GM19372 (cell line): ENCODE measurements around the gene P4HB.
A peak's percentile ranks its signal among the peaks of the same experiment; 100 is the strongest.

Experiments
- ATAC-seq: cut with Tn5 transposase; IDR thresholded peaks from one replicate; pipeline ENCODE4 v1.9.1; 2021; ENCODE audit warnings: mild to moderate bottlenecking, low read depth, moderate library complexity; ENCODE audit not compliant: unreplicated experiment

Gene P4HB

GRCh38 chr17:81833160-81833920 lies 27.0 kb downstream of the P4HB start, which contains the start of gene MCRIP1:
MCRIP1 (minus strand) TSS chr17:81833291; CDS start chr17:81824506, 8,785 bp downstream.
- ATAC-seq: peak; percentile 13

DNA sequence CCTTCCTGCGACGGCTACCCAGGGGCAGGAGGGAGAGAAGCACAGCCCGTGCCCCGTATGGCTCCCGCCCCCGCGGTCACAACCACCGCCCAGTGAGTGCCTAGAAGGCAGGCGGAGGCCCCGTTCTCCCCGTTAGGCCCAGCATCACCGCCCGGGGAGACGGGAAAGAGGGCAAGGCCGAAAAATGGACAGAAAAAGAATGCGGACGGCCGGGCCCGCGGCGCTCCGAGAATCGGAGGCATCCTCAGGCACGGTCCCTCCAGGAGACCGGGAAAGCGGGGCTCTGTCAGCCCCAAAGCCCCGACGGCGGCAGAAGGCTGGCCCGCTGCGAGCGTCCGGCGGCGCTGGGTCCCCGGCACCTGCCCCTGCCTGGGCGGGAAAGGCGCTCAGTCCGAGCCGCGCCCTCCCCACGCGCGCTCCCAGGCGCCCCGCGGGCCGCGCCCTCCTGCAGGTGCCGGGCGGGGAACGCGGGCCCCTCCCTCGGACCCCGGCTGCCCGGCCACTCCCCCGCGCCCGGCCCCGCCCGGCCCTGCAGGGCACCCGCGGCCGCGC lies 27.7 kb downstream of the P4HB start:
- peak; percentile 76 for ATAC-seq

DNA sequence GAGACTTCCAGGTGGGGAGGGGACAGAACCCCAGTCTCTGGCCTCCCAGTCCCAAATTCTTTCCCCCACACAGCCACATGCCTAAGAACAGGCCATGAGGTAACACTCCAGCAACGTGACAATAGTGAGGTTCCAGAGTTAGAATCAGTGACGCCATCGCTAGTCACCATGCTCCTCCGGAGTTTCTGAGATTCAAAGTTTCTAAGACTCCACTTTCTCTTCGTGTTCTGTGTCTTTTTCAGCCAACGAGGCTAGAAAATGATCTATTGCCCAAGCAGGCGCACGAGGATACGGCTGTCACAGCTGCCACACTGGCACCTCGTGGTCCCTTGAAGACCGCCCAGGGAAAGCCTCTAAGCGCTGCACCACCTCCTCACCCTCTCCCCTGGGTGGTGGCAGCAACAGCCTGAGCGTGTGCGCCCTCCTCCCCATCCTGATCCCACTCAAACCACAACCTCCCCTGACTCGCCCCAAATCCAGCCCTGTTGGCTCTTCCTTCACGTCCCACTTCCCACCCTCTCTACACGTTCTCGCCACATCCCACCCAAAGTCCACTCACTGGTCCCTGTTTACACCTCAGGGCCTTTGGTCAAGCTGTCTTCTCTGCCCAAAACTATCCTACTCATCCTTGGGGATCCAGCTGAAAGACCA lies 28.3 kb downstream of the P4HB start:
- no peak for ATAC-seq

GRCh38 chr17:81831563-81831956 lies 28.8 kb downstream of the P4HB start:
- no peak for ATAC-seq

GRCh38 chr17:81829858-81830257 lies 30.5 kb downstream of the P4HB start:
- ATAC-seq: no peak

DNA sequence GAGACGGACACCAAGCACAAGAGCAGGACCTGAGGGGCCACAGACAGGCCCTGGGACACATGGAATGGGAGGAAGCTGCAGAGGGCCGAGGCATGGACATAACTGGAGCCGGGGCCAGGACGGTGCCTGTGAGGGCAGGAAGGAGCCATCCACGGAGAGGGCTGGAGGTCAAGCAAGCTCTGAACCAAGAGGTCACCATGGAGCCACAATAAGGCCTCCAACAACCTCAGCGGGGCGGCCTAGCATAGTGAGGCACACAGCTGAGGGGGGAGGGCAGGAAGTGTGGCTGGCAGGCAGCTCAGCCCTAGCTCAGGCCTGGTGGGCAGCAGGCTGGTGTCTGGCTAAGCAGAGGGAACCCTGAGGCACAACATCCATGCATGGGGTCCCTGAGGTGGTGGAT lies 31.7 kb downstream of the P4HB start:
- ATAC-seq: no peak

GRCh38 chr17:81825841-81826466 lies 34.4 kb downstream of the P4HB start:
- no peak for ATAC-seq

- no peak for ATAC-seq
These were observed 35.7 kb downstream of the P4HB start for GRCh38 chr17:81824595-81824994.

DNA sequence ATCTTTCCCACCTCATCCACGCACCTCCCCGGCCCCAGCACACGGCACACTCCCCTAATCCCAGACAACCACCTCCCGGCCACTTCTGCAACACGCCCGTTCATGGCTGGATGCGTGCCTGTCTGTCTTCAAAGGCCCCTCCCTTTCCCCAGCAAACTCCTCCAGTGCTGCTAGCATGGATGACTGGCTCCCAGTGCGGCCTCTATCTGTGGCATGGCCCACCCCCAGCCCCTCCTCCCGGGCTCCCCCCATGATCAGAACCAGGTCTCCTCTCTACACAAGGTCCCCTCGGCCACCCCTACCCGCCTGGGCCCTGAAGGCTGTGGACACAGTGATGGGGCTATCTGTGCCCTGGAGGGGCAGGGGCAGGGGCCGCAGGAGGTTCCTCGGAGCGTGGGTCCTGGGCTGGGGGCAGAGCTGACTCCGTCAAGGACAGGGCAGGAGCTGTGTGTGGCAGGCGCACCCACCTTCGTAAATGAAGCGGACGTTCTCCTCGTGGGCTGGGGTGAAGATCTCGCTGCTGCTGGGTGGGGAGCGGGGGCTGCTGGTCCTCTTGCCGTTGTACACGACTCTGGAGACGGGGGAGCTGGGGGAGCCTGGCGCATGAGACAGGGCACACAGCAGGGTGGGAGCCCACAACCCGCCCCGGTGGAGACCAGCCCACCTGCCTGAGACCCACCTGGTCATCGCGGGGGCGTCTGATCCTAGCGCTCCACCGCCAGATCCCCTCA lies 36.4 kb downstream of the P4HB start:
- ATAC-seq: no peak

- no peak for ATAC-seq
These were observed 37.1 kb downstream of the P4HB start for GRCh38 chr17:81822996-81823819.

DNA sequence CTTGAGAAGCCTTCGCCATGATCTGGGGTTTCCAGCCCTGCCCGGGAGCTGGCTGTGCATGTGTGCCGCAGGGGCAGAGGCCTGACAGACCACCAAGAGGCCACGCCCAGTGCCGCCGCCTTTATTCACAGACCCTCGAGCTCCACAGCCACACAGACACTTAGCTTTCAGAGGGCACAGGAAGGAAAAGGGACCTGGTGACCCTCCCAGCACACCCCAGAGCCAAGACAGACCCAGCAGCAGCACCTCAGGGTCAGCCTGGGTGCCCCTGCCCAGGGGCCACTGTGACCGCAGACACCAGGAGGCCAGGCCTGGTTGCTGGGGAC lies 38.1 kb downstream of the P4HB start:
- no peak for ATAC-seq

DNA sequence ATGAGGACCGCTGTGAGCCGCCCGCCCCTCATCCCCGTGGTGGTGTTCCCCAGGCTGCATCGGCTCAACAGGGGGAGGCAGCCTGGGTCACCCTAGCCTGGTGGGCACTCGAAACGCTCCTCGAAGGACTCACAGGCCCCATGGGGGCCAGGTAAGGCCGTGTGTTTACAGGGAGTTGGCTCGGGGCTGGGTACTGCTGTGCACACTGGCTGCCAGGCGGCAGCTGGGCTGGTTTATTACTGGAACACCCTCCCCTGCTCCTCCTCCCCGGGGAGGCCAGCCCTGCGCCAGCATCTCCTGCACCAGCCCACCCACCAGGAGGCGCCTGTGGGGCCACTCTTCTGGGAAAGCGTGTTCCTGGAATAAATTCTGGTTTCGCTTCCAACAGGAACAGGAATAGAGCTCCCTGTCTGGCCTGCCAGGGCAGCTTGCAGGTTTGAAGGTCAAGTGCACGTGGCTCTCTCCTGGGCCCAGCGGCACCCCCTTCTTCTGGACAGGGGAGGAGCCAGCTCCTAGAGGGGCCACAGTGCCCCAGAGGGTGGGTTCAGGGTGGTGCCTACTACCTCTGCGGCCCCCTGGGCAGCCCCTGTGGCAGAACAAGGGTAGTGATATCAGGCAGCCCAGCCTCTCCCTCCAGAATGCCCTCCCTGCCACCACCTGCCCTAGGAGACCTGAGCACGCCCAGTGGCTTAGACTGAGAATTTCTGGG lies 38.6 kb downstream of the P4HB start:
- no peak for ATAC-seq

- ATAC-seq: no peak
These were observed 39.2 kb downstream of the P4HB start for GRCh38 chr17:81821147-81821546.

GRCh38 chr17:81819708-81820107 lies 40.6 kb downstream of the P4HB start:
- ATAC-seq: no peak

- no peak for ATAC-seq
These were observed 42.6 kb downstream of the P4HB start for GRCh38 chr17:81817758-81818147.

GRCh38 chr17:81815646-81815986 lies 44.7 kb downstream of the P4HB start:
- ATAC-seq: no peak

- no peak for ATAC-seq
These were observed 45.3 kb downstream of the P4HB start for GRCh38 chr17:81814748-81815645.

DNA sequence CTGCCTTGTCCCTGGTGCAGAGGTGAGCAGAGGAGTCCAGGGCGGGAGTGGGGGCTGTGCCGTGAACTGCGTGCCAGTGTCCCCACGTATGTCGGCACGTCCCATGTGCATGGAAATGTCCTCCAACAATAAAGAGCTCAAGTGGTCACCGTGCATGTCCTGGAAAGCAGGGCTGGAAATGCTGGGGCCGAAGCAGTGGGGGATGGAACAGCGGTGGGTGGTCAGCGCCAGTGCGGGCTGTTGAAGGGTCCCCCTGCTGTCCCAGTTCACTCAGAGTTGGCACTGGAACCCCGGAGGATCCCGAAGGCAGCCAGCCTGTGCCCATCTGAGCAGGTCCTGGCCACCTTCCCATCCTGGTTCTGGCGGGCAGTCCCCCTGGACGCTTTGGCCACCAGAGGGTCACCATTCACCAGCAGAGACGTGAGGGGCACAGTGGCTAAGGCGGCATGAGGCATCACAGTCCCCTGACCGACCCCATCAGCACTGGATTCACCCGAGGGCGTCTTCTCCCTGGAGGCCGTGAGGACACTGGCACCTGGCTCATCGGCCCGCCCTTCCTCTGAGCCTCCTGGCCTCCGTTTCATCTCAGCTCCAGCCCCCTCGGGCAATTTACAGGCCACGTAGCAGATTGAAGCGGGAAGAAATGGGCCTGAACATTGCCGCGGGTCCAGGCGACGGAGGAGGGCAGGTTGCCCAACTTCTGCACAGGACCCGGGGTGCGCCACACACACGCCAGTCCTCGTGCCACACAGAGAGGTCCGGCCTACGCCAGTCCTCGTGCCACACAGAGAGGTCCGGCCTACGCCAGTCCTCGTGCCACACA lies 46.3 kb downstream of the P4HB start:
- no peak for ATAC-seq
